AG04450 (cell line): Measurements from ENCODE around the gene EIF1. TPM values are rescaled to one million over a fixed set of nuclear protein-coding genes. Genes with fewer than 3 reads are reported as not detected.

Experiments used
- CTCF ChIA-PET: fragments of 300-600, 350-600 bp; formaldehyde crosslinking; extraction: SDS; loops from one replicate; lab custom pipeline; 2022; ENCODE audit warnings: antibody characterized with exemption, inconsistent platforms; lab: Charles Lee
- POLR2A ChIA-PET: fragments of 350-600 bp; formaldehyde crosslinking; extraction: SDS; loops from one replicate; lab custom pipeline; 2021; ENCODE audit warnings: antibody characterized with exemption, inconsistent platforms; lab: Yijun Ruan, JAX
- DNase-seq: peaks from one replicate; pipeline ENCODE4 v3.0.0-alpha.2; 2011; ENCODE audit warnings: low read depth, low spot score
- H3K27ac ChIP-seq: one replicate; pipeline ENCODE4 v1.5.1; 2012; ENCODE audit warnings: low read depth, low read length, control low read depth
- H3K27me3 ChIP-seq: one replicate; pipeline ENCODE4 v1.6.0; 2012; ENCODE audit warnings: low read length; ENCODE audit not compliant: control insufficient read depth, insufficient read depth
- H3K4me3 ChIP-seq: 2 replicates; pipeline ENCODE4 v1.5.1; 2011; ENCODE audit warnings: mild to moderate bottlenecking, low read depth, low read length, control low read depth
- H3K9me3 ChIP-seq: 2 replicates; pipeline ENCODE4 v1.5.1; 2012; ENCODE audit warnings: low read length; ENCODE audit not compliant: control insufficient read depth, insufficient read depth
- polyA plus RNA-seq: library from polyadenylated mRNA; depleted of rRNA; stranded (reverse); fragments of >200 nt; gene quantifications from 2 replicates; pipeline ENCODE4 v1.2.3, GENCODE V29; 2011
- TF ChIP-seq, protein P1 (sequence below): IDR thresholded peaks from 2 replicates; pipeline ENCODE4 v1.5.1; 2011; ENCODE audit warnings: low read depth, low read length, control low read depth, inconsistent platforms

EIF1 gene
- polyA plus RNA-seq, 1 experiment: 549 TPM

DNA sequence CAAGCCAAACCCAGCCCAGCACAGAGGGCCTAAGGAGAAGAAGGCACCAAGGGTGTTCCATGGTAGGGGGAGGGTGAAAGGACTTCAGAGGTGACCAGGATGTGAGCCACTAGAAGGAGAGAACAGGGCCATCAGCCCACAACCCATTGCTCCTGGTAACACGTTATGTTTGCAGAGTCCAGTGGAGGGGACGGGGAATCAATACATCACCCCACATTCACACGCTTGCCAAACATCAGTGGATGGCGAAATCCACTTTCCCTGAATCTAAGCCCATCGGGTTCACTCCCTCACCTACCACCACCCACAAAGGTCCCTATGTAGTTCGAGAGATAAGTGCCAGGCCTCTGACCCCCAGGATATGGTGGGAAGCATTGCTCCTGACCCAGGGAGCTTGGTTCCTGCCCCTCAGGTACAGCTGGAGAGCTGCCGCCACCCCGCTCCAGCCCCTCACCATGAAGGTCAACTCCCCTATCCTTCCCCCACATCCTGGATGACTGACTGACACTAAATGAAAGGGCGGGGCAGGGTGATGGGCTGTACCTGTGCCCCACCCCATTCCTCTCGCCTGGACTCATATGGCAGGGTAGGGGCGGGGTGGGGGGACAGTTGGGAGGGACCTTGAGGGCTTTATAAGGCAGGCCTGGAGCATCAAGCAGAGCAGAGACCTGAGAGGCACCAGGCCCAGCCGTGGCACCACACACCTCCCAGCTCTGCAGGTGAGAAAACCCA is 23.1 kb downstream of the EIF1 start, which contains the start of gene GAST:
Gene GAST (plus strand): TSS at position 663 of the 732 bp plus-strand sequence. CDS start 3,106 bp downstream, outside the sequence.
- no peak within 1 kb of the TSS for H3K27ac ChIP-seq
- H3K9me3 ChIP-seq: no peaks in the 10 kb centered on the region
- ChIA-PET POLR2A (no interaction called here), CTCF (interaction anchor here (1.0 kb wide), 1 partner anchor 16 kb away, joined by 3 read pairs; no protein-coding TSS in a partner anchor)
- peaks cover 19% of the 10 kb centered on the region for H3K27me3 ChIP-seq
- TF ChIP-seq, protein P1, sequence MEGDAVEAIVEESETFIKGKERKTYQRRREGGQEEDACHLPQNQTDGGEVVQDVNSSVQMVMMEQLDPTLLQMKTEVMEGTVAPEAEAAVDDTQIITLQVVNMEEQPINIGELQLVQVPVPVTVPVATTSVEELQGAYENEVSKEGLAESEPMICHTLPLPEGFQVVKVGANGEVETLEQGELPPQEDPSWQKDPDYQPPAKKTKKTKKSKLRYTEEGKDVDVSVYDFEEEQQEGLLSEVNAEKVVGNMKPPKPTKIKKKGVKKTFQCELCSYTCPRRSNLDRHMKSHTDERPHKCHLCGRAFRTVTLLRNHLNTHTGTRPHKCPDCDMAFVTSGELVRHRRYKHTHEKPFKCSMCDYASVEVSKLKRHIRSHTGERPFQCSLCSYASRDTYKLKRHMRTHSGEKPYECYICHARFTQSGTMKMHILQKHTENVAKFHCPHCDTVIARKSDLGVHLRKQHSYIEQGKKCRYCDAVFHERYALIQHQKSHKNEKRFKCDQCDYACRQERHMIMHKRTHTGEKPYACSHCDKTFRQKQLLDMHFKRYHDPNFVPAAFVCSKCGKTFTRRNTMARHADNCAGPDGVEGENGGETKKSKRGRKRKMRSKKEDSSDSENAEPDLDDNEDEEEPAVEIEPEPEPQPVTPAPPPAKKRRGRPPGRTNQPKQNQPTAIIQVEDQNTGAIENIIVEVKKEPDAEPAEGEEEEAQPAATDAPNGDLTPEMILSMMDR: no peak
- DNase-seq: no peak
- no peak within 1 kb of the TSS for H3K4me3 ChIP-seq

DNA sequence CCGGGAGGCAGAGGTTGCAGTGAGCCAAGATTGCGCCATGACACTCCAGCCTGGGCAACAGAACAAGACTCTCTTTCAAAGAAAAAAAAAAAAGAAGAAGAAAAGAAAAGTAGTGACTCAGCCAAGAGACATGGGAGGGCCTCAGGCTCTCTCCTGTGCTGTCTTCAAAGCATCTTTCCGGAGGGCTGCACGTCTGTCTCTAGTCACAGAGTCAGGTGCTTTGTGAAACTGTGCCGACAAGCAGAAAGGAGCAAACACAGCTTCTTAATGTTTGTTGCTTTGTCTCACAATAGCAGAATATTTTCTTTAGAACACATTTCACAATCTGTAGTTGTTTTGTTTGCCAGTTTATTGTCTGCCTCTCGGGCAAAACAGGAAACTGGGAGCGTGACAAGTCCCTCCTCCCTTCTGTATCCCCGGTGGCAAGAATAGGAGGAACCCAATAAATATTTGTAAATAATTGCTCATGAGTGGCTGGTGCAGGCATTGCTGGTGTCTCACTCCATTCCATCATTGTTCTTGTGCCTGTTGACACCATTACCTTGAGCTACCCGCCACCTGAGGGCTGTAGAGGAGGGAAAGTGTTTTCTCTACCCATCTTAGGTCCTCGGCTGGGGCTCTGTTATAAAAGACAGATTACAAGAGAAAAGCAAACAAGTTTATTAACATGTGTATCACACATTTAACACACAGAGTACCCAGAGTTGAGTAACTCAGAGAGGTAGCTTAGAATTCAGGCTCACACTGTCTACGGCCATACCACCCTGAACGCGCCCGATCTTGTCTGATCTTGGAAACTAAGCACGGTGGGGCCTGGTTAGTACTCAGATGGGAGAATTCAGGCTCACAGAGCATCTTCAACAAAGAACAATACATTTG is 29.0 kb downstream of the EIF1 start:
- no peak overlapping the region for H3K4me3 ChIP-seq
- no peaks in the 10 kb centered on the region for H3K9me3 ChIP-seq
- ChIA-PET CTCF (interaction anchor here (0.9 kb wide), 1 partner anchor 21 kb away, joined by 4 read pairs; no protein-coding TSS in a partner anchor), POLR2A (no interaction called here)
- TF ChIP-seq, protein P1: no peak
- peaks cover 20% of the 10 kb centered on the region for H3K27me3 ChIP-seq
- no peak overlapping the region for H3K27ac ChIP-seq
- DNase-seq: no peak

DNA sequence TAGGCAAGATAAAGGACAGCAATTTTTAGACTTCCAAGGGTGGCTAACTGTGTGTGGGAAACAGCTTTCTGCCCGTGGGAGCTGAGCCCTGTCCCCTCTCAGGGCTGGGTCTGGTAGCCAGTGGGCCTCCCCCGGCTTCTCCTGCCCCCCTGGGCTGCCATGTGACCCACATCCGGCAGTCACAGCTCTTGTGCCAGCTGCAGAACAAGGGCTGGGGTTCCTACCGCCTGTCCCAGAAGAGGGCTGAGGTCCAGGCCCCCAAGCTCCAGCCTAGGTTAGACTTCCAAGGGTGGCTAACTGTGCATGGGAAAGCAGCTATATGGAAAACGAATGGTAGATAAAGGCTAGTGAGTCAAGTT is 29.6 kb downstream of the EIF1 start:
- no peaks in the 10 kb centered on the region for H3K9me3 ChIP-seq
- H3K27me3 ChIP-seq: peaks cover 24% of the 10 kb centered on the region
- TF ChIP-seq, protein P1: no peak
- no peak for DNase-seq
- CTCF ChIA-PET: interaction anchor here (0.9 kb wide), 2 partner anchors 22 to 84 kb away, joined by 3 to 4 read pairs; no protein-coding TSS in a partner anchor
- POLR2A ChIA-PET: no interaction called here
- no peak overlapping the region for H3K27ac ChIP-seq
- no peak overlapping the region for H3K4me3 ChIP-seq

DNA sequence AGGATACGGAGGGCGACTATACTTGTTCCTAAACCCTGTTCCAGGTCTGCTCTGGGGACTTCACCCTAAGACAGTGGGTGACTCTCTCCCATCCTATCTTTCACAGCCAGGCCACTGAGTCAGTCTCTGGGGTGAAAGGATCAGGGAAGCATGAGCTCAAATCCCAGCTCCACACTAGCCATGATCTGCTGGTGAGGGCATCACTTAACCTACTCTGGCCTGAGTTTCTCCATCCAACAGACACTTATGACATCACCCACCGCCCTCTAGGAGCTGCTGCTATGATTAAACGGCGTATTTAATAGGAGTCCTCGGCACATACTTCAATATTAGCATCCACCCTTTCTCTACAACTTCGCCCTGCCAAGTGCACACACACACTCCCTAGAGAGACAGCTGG is 33.5 kb downstream of the EIF1 start:
- POLR2A ChIA-PET: no interaction called here
- H3K27me3 ChIP-seq: peaks cover 36% of the 10 kb centered on the region
- no peak overlapping the region for H3K4me3 ChIP-seq
- TF ChIP-seq, protein P1: no peak
- CTCF ChIA-PET: no interaction called here
- H3K9me3 ChIP-seq: no peaks in the 10 kb centered on the region
- DNase-seq: no peak
- H3K27ac ChIP-seq: no peak overlapping the region
